Measurements from ENCODE around the gene TM7SF2.

Gene TM7SF2

DNA sequence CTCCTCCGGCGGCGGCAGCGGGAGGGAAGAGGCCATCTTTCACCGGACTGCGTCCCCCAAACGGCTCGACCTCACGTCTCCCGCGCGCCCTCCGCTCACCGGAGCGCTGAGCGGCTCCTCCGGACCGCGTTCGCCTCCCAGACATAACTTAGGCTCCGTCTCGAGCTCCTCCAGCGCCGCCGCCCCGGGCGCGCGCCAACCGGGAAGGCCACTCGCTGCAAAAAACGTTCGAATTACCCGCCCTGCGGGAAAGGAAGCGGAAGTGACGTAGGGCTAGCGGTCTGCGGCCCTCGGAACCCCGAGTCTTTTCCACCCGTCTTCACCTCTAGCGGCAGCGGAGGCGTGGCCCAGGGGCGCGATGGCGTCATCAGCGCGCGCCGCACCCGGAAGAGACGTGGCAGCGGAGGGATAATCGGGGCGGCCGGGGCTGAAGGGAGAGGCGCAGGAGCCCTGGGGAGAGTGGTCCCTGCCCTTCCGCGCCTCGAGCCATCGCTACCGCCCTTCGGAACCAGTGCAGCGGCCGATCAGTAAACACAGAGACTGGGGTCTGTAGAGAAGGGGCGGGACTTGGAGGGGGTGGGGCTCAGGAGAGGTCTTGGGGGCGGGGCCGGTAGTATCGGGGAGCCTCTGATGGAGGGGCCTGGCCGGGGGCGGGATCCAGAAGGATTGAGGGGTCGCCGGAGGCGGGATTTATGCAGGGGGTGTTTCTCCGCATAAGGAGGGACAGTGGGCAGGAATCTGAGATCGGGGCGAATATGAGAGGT is 27.7 kb upstream of the TM7SF2 start, which contains the start of the genes CDCA5 and ZFPL1:
TSS of gene CDCA5 (minus strand) at position 207 of the 764 bp plus-strand sequence. CDS start at position 145, 62 bp downstream.
TSS of gene ZFPL1 (plus strand) at position 389 of the 764 bp plus-strand sequence. CDS start 477 bp downstream, outside the sequence.
- peaks cover 82% of the 10 kb centered on the region for H3K36me3 ChIP-seq (ENCODE audit: insufficient read depth, insufficient read length, low read length)
- H3K4me3 ChIP-seq (ENCODE audit: insufficient read length, low read depth) = peak within 1 kb of the TSS; percentile 75
- H3K4me1 ChIP-seq (ENCODE audit: insufficient read depth, insufficient read length) = no peaks in the 10 kb centered on the region
- H3K9ac ChIP-seq (ENCODE audit: insufficient read length, low read depth) = peak within 1 kb of the TSS; percentile 86
- no peaks in the 10 kb centered on the region for H3K27me3 ChIP-seq (ENCODE audit: insufficient read depth, insufficient read length)
- H3K9me3 ChIP-seq (ENCODE audit: insufficient read depth, low read length) = no peaks in the 10 kb centered on the region
- TF ChIP-seq SUZ12 (IDR thresholded peaks at IDR 0.05; ENCODE audit: extremely low read depth, insufficient read depth, insufficient read length) = no peak
- no peak for TF ChIP-seq YY1 (IDR thresholded peaks at IDR 0.05; ENCODE audit: insufficient read depth, insufficient read length)
- no peak for TF ChIP-seq ZNF274 (IDR thresholded peaks at IDR 0.05; ENCODE audit: low read depth, low read length)
- peak; percentile 96 for DNase-seq (ENCODE audit: low read depth, low spot score)

GRCh38 chr11:65084598-65085375 is 26.9 kb upstream of the TM7SF2 start:
- TF ChIP-seq SUZ12 (IDR thresholded peaks at IDR 0.05; ENCODE audit: extremely low read depth, insufficient read depth, insufficient read length) = no peak
- TF ChIP-seq ZNF274 (IDR thresholded peaks at IDR 0.05; ENCODE audit: low read depth, low read length) = no peak
- TF ChIP-seq YY1 (IDR thresholded peaks at IDR 0.05; ENCODE audit: insufficient read depth, insufficient read length) = no peak
- no peak for DNase-seq (ENCODE audit: low read depth, low spot score)
- H3K36me3 ChIP-seq (ENCODE audit: insufficient read depth, insufficient read length, low read length) = peaks cover 83% of the 10 kb centered on the region
- peak overlapping the region; percentile 86 for H3K9ac ChIP-seq (ENCODE audit: insufficient read length, low read depth)
- H3K9me3 ChIP-seq (ENCODE audit: insufficient read depth, low read length) = no peaks in the 10 kb centered on the region
- H3K4me1 ChIP-seq (ENCODE audit: insufficient read depth, insufficient read length) = no peaks in the 10 kb centered on the region
- peak overlapping the region; percentile 75 for H3K4me3 ChIP-seq (ENCODE audit: insufficient read length, low read depth)
- no peaks in the 10 kb centered on the region for H3K27me3 ChIP-seq (ENCODE audit: insufficient read depth, insufficient read length)

GRCh38 chr11:65085446-65085845 is 26.2 kb upstream of the TM7SF2 start:
- no peaks in the 10 kb centered on the region for H3K27me3 ChIP-seq (ENCODE audit: insufficient read depth, insufficient read length)
- H3K9me3 ChIP-seq (ENCODE audit: insufficient read depth, low read length) = no peaks in the 10 kb centered on the region
- H3K4me1 ChIP-seq (ENCODE audit: insufficient read depth, insufficient read length) = no peaks in the 10 kb centered on the region
- DNase-seq (ENCODE audit: low read depth, low spot score) = no peak
- H3K9ac ChIP-seq (ENCODE audit: insufficient read length, low read depth) = peak overlapping the region; percentile 86
- no peak overlapping the region for H3K4me3 ChIP-seq (ENCODE audit: insufficient read length, low read depth)
- peaks cover 81% of the 10 kb centered on the region for H3K36me3 ChIP-seq (ENCODE audit: insufficient read depth, insufficient read length, low read length)
- no peak for TF ChIP-seq SUZ12 (IDR thresholded peaks at IDR 0.05; ENCODE audit: extremely low read depth, insufficient read depth, insufficient read length)
- TF ChIP-seq ZNF274 (IDR thresholded peaks at IDR 0.05; ENCODE audit: low read depth, low read length) = no peak
- TF ChIP-seq YY1 (IDR thresholded peaks at IDR 0.05; ENCODE audit: insufficient read depth, insufficient read length) = no peak

- H3K4me1 ChIP-seq (ENCODE audit: insufficient read depth, insufficient read length) = no peaks in the 10 kb centered on the region
- DNase-seq (ENCODE audit: low read depth, low spot score) = no peak
- peaks cover 71% of the 10 kb centered on the region for H3K36me3 ChIP-seq (ENCODE audit: insufficient read depth, insufficient read length, low read length)
- no peak for TF ChIP-seq SUZ12 (IDR thresholded peaks at IDR 0.05; ENCODE audit: extremely low read depth, insufficient read depth, insufficient read length)
- TF ChIP-seq ZNF274 (IDR thresholded peaks at IDR 0.05; ENCODE audit: low read depth, low read length) = no peak
- no peak for TF ChIP-seq YY1 (IDR thresholded peaks at IDR 0.05; ENCODE audit: insufficient read depth, insufficient read length)
- no peak overlapping the region for H3K9ac ChIP-seq (ENCODE audit: insufficient read length, low read depth)
- no peak overlapping the region for H3K4me3 ChIP-seq (ENCODE audit: insufficient read length, low read depth)
- H3K9me3 ChIP-seq (ENCODE audit: insufficient read depth, low read length) = no peaks in the 10 kb centered on the region
- no peaks in the 10 kb centered on the region for H3K27me3 ChIP-seq (ENCODE audit: insufficient read depth, insufficient read length)
Measured at GRCh38 chr11:65086809-65087208, 24.9 kb upstream of the TM7SF2 start.

DNA sequence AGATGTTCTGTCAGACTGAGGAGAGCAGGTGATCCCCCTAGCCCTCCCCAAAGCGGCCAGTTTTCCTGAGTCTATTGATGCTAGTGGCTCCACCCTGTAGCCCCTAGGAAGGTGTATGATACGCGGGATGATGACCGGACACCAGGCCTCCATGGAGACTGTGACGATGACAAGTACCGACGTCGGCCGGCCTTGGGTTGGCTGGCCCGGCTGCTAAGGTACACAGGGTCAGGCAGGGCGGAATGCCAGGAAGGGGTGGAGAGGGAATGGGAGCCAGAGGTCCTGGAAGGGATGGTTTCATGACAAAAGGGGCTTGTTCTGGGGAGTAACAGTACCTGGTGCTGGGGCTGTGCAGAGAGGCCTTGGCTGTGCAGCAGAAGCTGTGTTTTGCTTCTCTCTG is 24.5 kb upstream of the TM7SF2 start:
- no peak overlapping the region for H3K4me3 ChIP-seq (ENCODE audit: insufficient read length, low read depth)
- peaks cover 67% of the 10 kb centered on the region for H3K36me3 ChIP-seq (ENCODE audit: insufficient read depth, insufficient read length, low read length)
- no peaks in the 10 kb centered on the region for H3K9me3 ChIP-seq (ENCODE audit: insufficient read depth, low read length)
- no peaks in the 10 kb centered on the region for H3K27me3 ChIP-seq (ENCODE audit: insufficient read depth, insufficient read length)
- H3K9ac ChIP-seq (ENCODE audit: insufficient read length, low read depth) = no peak overlapping the region
- TF ChIP-seq ZNF274 (IDR thresholded peaks at IDR 0.05; ENCODE audit: low read depth, low read length) = no peak
- no peak for TF ChIP-seq YY1 (IDR thresholded peaks at IDR 0.05; ENCODE audit: insufficient read depth, insufficient read length)
- no peak for DNase-seq (ENCODE audit: low read depth, low spot score)
- H3K4me1 ChIP-seq (ENCODE audit: insufficient read depth, insufficient read length) = no peaks in the 10 kb centered on the region

GRCh38 chr11:65087827-65088226 is 23.8 kb upstream of the TM7SF2 start:
- Histone ChIP-seq H3K9ac (ENCODE audit: insufficient read length, low read depth) (no peak overlapping the region), H3K4me1 (ENCODE audit: insufficient read depth, insufficient read length) (no peaks in the 10 kb centered on the region), H3K4me3 (ENCODE audit: insufficient read length, low read depth) (no peak overlapping the region), H3K36me3 (ENCODE audit: insufficient read depth, insufficient read length, low read length) (peaks cover 62% of the 10 kb centered on the region), H3K27me3 (ENCODE audit: insufficient read depth, insufficient read length) (no peaks in the 10 kb centered on the region), H3K9me3 (ENCODE audit: insufficient read depth, low read length) (no peaks in the 10 kb centered on the region)
- TF ChIP-seq SUZ12 (IDR thresholded peaks at IDR 0.05; ENCODE audit: extremely low read depth, insufficient read depth, insufficient read length) (no peak), ZNF274 (IDR thresholded peaks at IDR 0.05; ENCODE audit: low read depth, low read length) (no peak)
- no peak for DNase-seq (ENCODE audit: low read depth, low spot score)

DNA sequence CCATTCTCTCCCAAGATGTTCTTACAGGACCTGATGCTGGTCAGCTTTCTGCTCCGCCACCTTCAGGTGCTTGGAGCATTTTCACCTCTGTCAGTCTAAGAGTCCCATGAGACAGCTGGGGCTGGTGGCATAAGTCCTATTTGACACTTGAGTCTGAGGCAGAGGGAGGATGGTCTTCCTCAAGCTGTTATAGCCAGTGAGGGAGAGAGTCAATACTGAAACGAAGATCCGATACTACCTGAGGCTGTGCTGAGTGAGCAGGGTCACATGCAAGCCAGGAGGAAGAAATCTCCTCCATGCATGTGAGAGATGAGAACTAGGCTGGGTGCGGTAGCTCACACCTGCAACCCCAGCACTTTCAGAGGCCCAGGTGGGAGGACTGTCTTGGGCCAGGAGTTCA is 22.1 kb upstream of the TM7SF2 start:
- TF ChIP-seq ZNF274 (IDR thresholded peaks at IDR 0.05; ENCODE audit: low read depth, low read length) = no peak
- no peak for TF ChIP-seq YY1 (IDR thresholded peaks at IDR 0.05; ENCODE audit: insufficient read depth, insufficient read length)
- no peak for TF ChIP-seq SUZ12 (IDR thresholded peaks at IDR 0.05; ENCODE audit: extremely low read depth, insufficient read depth, insufficient read length)
- no peaks in the 10 kb centered on the region for H3K27me3 ChIP-seq (ENCODE audit: insufficient read depth, insufficient read length)
- H3K4me1 ChIP-seq (ENCODE audit: insufficient read depth, insufficient read length) = no peaks in the 10 kb centered on the region
- no peaks in the 10 kb centered on the region for H3K9me3 ChIP-seq (ENCODE audit: insufficient read depth, low read length)
- DNase-seq (ENCODE audit: low read depth, low spot score) = no peak
- no peak overlapping the region for H3K9ac ChIP-seq (ENCODE audit: insufficient read length, low read depth)
- H3K36me3 ChIP-seq (ENCODE audit: insufficient read depth, insufficient read length, low read length) = peaks cover 56% of the 10 kb centered on the region
- H3K4me3 ChIP-seq (ENCODE audit: insufficient read length, low read depth) = no peak overlapping the region
